Measurements from ENCODE around the gene SF3B2.
"Not testable (repeated sequence)": the region's sequence is repeated elsewhere in the genome, so short reads cannot be mapped to it uniquely, and the experiment has no call there.

SF3B2 gene, protein sequence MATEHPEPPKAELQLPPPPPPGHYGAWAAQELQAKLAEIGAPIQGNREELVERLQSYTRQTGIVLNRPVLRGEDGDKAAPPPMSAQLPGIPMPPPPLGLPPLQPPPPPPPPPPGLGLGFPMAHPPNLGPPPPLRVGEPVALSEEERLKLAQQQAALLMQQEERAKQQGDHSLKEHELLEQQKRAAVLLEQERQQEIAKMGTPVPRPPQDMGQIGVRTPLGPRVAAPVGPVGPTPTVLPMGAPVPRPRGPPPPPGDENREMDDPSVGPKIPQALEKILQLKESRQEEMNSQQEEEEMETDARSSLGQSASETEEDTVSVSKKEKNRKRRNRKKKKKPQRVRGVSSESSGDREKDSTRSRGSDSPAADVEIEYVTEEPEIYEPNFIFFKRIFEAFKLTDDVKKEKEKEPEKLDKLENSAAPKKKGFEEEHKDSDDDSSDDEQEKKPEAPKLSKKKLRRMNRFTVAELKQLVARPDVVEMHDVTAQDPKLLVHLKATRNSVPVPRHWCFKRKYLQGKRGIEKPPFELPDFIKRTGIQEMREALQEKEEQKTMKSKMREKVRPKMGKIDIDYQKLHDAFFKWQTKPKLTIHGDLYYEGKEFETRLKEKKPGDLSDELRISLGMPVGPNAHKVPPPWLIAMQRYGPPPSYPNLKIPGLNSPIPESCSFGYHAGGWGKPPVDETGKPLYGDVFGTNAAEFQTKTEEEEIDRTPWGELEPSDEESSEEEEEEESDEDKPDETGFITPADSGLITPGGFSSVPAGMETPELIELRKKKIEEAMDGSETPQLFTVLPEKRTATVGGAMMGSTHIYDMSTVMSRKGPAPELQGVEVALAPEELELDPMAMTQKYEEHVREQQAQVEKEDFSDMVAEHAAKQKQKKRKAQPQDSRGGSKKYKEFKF

GRCh38 chr11:66051766-66052663, at the start of gene SF3B2:
Gene SF3B2, plus strand, starts transcription at chr11:66052364. Its CDS starts 21 bp downstream, at chr11:66052385.
- in situ Hi-C loops (cut with HindIII; ENCODE audit: low sequenced_read_pairs): no loop called here

GRCh38 chr11:66002648-66003225, 49.4 kb upstream of the SF3B2 start:
- in situ Hi-C loops (cut with HindIII; ENCODE audit: low sequenced_read_pairs): no loop called here

- in situ Hi-C loops (cut with HindIII; ENCODE audit: low sequenced_read_pairs): no loop called here
Measured at GRCh38 chr11:66003291-66003690, 48.9 kb upstream of the SF3B2 start.

- in situ Hi-C loops (cut with HindIII; ENCODE audit: low sequenced_read_pairs): no loop called here
Measured at GRCh38 chr11:66004186-66004585, 48.0 kb upstream of the SF3B2 start.

DNA sequence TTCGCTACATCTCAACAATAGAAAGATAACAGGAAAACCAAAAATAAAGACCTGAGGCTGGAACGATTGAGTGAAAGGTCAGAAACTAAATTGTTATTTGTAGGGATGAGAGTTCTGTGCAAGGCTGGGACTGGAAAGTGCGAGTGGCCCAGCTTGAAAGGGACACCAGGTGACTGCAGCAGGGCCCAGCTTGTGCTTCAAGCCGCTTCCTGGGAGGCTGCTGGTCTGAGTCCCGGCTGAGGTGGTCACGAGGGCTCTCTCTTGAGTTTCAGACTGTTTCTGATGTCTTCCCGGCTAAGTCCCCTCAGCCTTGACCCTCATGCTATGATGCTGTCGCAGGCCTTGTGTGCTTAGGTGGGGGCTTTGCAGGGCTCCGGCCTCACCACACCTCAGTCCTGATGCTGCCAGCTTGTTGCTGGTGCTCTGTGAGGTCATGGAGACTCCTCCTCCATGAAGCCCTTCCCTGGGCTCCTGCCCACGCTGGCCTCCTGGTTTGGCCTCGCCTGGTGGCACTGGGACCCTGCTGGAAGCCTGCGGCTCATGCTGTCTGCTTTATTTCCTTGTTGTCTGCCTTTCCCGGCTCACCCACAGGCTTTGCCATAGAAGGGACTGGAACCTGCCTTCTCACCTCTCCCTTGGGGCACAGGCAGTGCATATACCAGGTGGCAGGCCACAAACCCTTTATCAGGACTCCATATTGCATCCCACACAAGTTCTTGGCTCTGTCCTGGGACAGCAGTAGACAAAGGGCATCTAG, 45.9 kb upstream of the SF3B2 start:
- in situ Hi-C loops (cut with HindIII; ENCODE audit: low sequenced_read_pairs): no loop called here

GRCh38 chr11:66006891-66007176, 45.3 kb upstream of the SF3B2 start:
- in situ Hi-C loops (cut with HindIII; ENCODE audit: low sequenced_read_pairs): no loop called here

DNA sequence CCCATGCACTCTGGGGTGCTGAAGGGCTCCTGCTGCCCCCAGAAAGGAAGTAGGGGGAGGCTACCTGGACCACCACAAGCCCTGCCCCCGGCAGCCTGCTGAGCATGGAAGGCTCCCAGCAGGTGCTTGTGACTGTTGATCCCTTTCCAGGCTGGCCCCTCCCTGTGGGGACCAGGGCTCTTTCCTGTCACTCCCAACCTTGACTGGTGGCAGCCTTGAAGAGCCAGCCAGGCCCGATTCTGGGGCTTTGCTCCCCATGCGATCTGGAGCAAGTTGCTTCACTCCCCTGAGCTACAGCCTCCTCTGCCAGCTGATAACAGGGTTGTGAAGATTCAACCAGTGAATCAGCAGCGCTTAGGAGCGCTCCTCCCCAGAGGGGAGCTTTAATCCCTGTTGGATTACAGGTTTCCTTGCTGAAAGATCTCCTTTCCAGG, 44.9 kb upstream of the SF3B2 start:
- in situ Hi-C loops (cut with HindIII; ENCODE audit: low sequenced_read_pairs): no loop called here

- in situ Hi-C loops (cut with HindIII; ENCODE audit: low sequenced_read_pairs): no loop called here
Measured at GRCh38 chr11:66008095-66008467, 44.1 kb upstream of the SF3B2 start.

GRCh38 chr11:66008468-66009101, 43.6 kb upstream of the SF3B2 start:
- in situ Hi-C loops (cut with HindIII; ENCODE audit: low sequenced_read_pairs): no loop called here

DNA sequence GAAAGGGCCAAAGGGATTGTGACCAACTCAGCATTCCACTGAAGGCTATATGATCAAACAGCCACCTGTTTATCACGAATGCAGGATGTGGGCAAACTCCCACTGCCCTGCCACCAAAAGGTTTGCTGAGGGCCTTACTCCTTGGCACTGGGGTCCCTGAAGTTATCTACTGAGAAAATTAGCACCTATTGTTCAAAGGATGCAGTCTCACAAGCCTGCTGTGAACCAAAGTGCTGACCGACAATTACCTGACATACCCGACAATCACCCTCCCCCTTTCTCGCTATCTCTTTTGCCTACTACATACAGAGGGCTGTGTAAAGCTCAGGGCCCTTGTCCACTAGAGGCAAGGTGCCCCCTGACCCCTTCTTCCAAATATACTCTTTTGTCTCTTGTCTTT, 42.1 kb upstream of the SF3B2 start:
- in situ Hi-C loops (cut with HindIII; ENCODE audit: low sequenced_read_pairs): not testable (repeated sequence)

GRCh38 chr11:66011239-66011784, 40.9 kb upstream of the SF3B2 start:
- in situ Hi-C loops (cut with HindIII; ENCODE audit: low sequenced_read_pairs): no loop called here

- in situ Hi-C loops (cut with HindIII; ENCODE audit: low sequenced_read_pairs): no loop called here
Measured at GRCh38 chr11:66011785-66012303, 40.3 kb upstream of the SF3B2 start, which contains the start of gene CST6. Gene CST6, plus strand, starts transcription at chr11:66012008. Its CDS starts 37 bp downstream, at chr11:66012045.

GRCh38 chr11:66012371-66012945, 39.7 kb upstream of the SF3B2 start:
- in situ Hi-C loops (cut with HindIII; ENCODE audit: low sequenced_read_pairs): no loop called here

GRCh38 chr11:66012946-66013761, 39.0 kb upstream of the SF3B2 start:
- in situ Hi-C loops (cut with HindIII; ENCODE audit: low sequenced_read_pairs): no loop called here

GRCh38 chr11:66013762-66014100, 38.4 kb upstream of the SF3B2 start:
- in situ Hi-C loops (cut with HindIII; ENCODE audit: low sequenced_read_pairs): no loop called here

DNA sequence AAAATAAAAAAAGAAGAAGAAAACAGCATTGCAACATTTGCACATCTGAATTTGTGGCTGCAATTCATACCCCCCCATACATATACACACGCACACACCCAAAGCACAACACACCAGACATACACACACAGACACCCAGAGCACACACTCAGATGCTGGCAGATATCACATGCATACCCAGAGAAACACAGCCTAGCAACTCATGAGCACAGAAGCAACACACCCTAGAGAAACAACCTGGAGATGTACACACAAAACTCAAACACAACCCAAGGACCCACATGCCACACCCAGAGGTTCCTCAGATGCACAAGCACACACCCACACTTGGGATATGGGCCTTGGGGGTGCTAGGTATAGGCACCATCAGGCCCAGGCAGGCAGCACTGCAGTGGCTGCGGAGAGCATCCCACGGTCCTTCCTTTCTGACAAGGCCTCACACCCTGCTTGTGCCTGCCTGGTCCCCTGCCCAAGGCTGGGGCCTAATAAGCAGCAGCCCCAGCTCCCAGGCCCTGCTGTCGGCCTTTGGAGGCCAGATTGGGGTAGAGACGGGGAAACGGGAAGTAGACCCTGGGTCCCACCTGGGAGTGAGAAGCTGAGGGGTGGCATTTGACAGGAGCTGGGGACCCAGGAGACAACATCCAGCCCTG, 37.2 kb upstream of the SF3B2 start:
- in situ Hi-C loops (cut with HindIII; ENCODE audit: low sequenced_read_pairs): no loop called here

DNA sequence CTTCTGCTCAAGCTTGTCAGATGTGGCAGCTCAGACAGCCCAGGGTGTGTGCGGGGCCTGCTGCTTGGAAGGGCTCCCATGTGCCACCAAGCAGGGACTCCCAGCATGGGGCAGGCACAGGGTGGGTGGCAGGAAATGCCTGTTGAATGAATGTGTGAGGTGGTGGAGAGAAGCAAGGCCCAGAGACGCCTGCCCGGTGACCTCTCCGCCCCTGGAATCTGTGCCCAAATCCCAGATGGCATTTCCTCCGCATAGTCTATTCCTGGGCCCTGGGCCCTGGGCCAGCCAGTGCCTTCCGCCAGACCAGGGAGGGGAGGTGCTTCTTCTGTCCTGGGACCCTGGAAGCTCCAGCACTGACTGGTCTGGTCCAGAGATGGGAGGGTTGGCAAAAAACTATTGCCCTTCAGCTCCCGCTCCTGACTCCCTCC, 36.7 kb upstream of the SF3B2 start:
- in situ Hi-C loops (cut with HindIII; ENCODE audit: low sequenced_read_pairs): no loop called here

All from endothelial cell of hepatic sinusoid (primary cell).